ENCODE measurements around the gene ATR. TPM values are rescaled to one million over a fixed set of nuclear protein-coding genes. Genes with fewer than 3 reads are reported as not detected.
"Not testable (repeated sequence)": the region's sequence is repeated elsewhere in the genome, so short reads cannot be mapped to it uniquely, and the experiment has no call there.

ATR gene
- polyA plus RNA-seq, 1 donor (not counting 4 experiments of a cell fraction or from before 2014, with no cell fraction given), result 30.8 TPM

DNA sequence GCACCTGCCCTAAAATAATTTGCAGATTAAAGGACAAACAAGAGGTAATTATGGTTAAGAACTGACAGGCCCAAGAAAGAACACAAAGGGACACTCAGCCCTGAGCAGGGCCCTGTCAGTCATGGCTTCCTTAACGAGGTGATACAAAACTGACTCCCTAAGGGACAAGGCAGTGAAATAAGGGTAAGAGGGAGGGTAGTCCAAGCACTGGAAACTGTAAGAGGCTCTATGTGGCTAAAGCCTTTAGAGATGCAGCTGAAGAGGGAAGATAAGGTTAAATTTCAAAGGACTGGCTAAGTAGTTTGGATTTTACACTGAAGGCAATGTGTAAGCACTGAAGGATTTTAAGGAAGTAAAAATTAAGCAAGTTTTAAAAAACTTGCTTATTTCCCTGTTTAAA is 3.9 kb downstream of the ATR start:
- no peak overlapping the region for H2AFZ ChIP-seq (ENCODE audit: control insufficient read depth, low read length)
- no peaks in the 10 kb centered on the region for H3K9me1 ChIP-seq (ENCODE audit: control insufficient read depth, extremely low read depth, insufficient read depth, low read length)
- H3K79me2 ChIP-seq (ENCODE audit: control insufficient read depth, insufficient read depth, low read length), result peaks cover 62% of the 10 kb centered on the region
- FAIRE-seq (no peak), DNase-seq (ENCODE audit: low read depth, low spot score) (no peak)
- H3K9ac ChIP-seq (ENCODE audit: control insufficient read depth, extremely low read depth, insufficient read depth, low read length), result no peak overlapping the region
- H3K27me3 ChIP-seq (ENCODE audit: control insufficient read depth, extremely low read depth, insufficient read depth, low read length), result no peaks in the 10 kb centered on the region
- H3K27ac ChIP-seq (ENCODE audit: control insufficient read depth, insufficient read depth, low read length), result no peak overlapping the region
- no peak overlapping the region for H3K4me2 ChIP-seq (ENCODE audit: control insufficient read depth, extremely low read depth, insufficient read depth, low read depth, low read length)
- no peaks in the 10 kb centered on the region for H3K9me3 ChIP-seq (ENCODE audit: control insufficient read depth, low read depth, low read length)
- peaks cover 2 to 3% of the 10 kb centered on the region in 2 experiments for H3K36me3 ChIP-seq (ENCODE audit: control insufficient read depth in 2 of 2, extremely low read depth in 1 of 2, insufficient read depth in 2 of 2, low read length in 2 of 2)
- H4K20me1 ChIP-seq (ENCODE audit: control insufficient read depth, extremely low read depth, insufficient read depth, low read length), result no peaks in the 10 kb centered on the region
- TF ChIP-seq, protein P1, sequence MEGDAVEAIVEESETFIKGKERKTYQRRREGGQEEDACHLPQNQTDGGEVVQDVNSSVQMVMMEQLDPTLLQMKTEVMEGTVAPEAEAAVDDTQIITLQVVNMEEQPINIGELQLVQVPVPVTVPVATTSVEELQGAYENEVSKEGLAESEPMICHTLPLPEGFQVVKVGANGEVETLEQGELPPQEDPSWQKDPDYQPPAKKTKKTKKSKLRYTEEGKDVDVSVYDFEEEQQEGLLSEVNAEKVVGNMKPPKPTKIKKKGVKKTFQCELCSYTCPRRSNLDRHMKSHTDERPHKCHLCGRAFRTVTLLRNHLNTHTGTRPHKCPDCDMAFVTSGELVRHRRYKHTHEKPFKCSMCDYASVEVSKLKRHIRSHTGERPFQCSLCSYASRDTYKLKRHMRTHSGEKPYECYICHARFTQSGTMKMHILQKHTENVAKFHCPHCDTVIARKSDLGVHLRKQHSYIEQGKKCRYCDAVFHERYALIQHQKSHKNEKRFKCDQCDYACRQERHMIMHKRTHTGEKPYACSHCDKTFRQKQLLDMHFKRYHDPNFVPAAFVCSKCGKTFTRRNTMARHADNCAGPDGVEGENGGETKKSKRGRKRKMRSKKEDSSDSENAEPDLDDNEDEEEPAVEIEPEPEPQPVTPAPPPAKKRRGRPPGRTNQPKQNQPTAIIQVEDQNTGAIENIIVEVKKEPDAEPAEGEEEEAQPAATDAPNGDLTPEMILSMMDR (optimal IDR thresholded peaks at IDR 0.05 in 1 of 3, IDR thresholded peaks at IDR 0.05 in 1 of 3, conservative IDR thresholded peaks at IDR 0.05 in 1 of 3; ENCODE audit: extremely low read depth in 1 of 3, insufficient read depth in 2 of 3, low read length in 3 of 3), result no peak
- TF ChIP-seq EZH2 (IDR thresholded peaks at IDR 0.05; ENCODE audit: low read length), result no peak
- H3K4me1 ChIP-seq (ENCODE audit: control insufficient read depth, extremely low read depth, insufficient read depth, low read length), result peaks cover 15% of the 10 kb centered on the region
- H3K4me3 ChIP-seq (ENCODE audit: control insufficient read depth in 2 of 3, extremely low read depth in 1 of 3, insufficient read depth in 2 of 3, low read depth in 1 of 3, low read length in 3 of 3), result no peak overlapping the region
- dilution Hi-C loops (cut with MboI; ENCODE audit: extremely low pct_ligation_motif_present, low sequenced_read_pairs), result no loop called here

DNA sequence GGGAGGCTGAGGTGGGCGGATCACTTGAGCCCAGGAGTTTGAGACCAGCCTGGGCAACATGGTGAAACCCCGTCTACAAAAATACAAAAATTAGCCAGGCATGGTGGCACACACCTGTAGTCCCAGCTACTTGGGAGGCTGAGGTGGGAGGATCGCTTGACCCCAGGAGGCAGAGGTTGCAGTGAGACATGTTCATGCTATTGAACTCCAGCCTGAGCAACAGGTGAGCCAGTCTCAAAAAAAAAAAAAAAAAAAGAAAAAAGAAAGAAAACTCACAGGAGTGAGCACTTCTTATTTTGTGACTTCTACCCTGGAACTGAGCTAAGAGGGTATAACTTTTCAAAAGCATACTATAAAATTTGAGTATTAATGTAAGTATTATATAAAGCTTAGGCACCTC is 4.3 kb downstream of the ATR start:
- DNase-seq (ENCODE audit: low read depth, low spot score); H3K27ac ChIP-seq (ENCODE audit: control insufficient read depth, insufficient read depth, low read length); H3K36me3 ChIP-seq (ENCODE audit: control insufficient read depth in 2 of 2, extremely low read depth in 1 of 2, insufficient read depth in 2 of 2, low read length in 2 of 2); H3K9me1 ChIP-seq (ENCODE audit: control insufficient read depth, extremely low read depth, insufficient read depth, low read length); H2AFZ ChIP-seq (ENCODE audit: control insufficient read depth, low read length); H3K9me3 ChIP-seq (ENCODE audit: control insufficient read depth, low read depth, low read length); H3K4me3 ChIP-seq (ENCODE audit: control insufficient read depth in 2 of 3, extremely low read depth in 1 of 3, insufficient read depth in 2 of 3, low read depth in 1 of 3, low read length in 3 of 3); H3K9ac ChIP-seq (ENCODE audit: control insufficient read depth, extremely low read depth, insufficient read depth, low read length); H3K4me2 ChIP-seq (ENCODE audit: control insufficient read depth, extremely low read depth, insufficient read depth, low read depth, low read length); H4K20me1 ChIP-seq (ENCODE audit: control insufficient read depth, extremely low read depth, insufficient read depth, low read length); H3K27me3 ChIP-seq (ENCODE audit: control insufficient read depth, extremely low read depth, insufficient read depth, low read length); dilution Hi-C loops (cut with MboI; ENCODE audit: extremely low pct_ligation_motif_present, low sequenced_read_pairs); FAIRE-seq: not testable (repeated sequence)
- H3K79me2 ChIP-seq (ENCODE audit: control insufficient read depth, insufficient read depth, low read length), result peaks cover 62% of the 10 kb centered on the region
- peaks cover 11% of the 10 kb centered on the region for H3K4me1 ChIP-seq (ENCODE audit: control insufficient read depth, extremely low read depth, insufficient read depth, low read length)

DNA sequence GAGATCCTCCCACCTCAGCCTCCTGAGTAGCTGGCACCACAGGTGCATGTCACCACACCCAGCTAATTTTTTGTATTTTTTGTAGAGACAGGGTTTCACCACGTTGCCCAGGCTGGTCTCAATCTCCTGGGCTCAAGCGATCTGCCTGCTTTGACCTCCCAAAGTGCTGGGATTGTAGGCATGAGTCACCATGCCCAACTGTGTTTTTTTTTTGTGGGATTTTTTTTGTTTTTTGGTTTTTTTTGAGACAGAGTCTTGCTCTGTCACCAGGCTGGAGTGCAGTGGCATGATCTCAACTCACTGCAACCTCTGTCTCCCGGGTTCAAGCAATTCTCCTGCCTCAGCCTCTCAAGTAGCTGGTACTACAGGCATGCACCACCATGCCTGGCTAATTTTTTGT is 9.1 kb downstream of the ATR start:
- H3K27ac ChIP-seq (ENCODE audit: control insufficient read depth, insufficient read depth, low read length); H3K9ac ChIP-seq (ENCODE audit: control insufficient read depth, extremely low read depth, insufficient read depth, low read length); H3K27me3 ChIP-seq (ENCODE audit: control insufficient read depth, extremely low read depth, insufficient read depth, low read length); H3K4me3 ChIP-seq (ENCODE audit: control insufficient read depth in 2 of 3, extremely low read depth in 1 of 3, insufficient read depth in 2 of 3, low read depth in 1 of 3, low read length in 3 of 3); H3K9me1 ChIP-seq (ENCODE audit: control insufficient read depth, extremely low read depth, insufficient read depth, low read length); DNase-seq (ENCODE audit: low read depth, low spot score); H3K4me1 ChIP-seq (ENCODE audit: control insufficient read depth, extremely low read depth, insufficient read depth, low read length); FAIRE-seq; H3K9me3 ChIP-seq (ENCODE audit: control insufficient read depth, low read depth, low read length); dilution Hi-C loops (cut with MboI; ENCODE audit: extremely low pct_ligation_motif_present, low sequenced_read_pairs); H4K20me1 ChIP-seq (ENCODE audit: control insufficient read depth, extremely low read depth, insufficient read depth, low read length); H2AFZ ChIP-seq (ENCODE audit: control insufficient read depth, low read length); H3K4me2 ChIP-seq (ENCODE audit: control insufficient read depth, extremely low read depth, insufficient read depth, low read depth, low read length): not testable (repeated sequence)
- Histone ChIP-seq H3K36me3 (ENCODE audit: control insufficient read depth in 2 of 2, extremely low read depth in 1 of 2, insufficient read depth in 2 of 2, low read length in 2 of 2) (peaks cover 2 to 13% of the 10 kb centered on the region in 2 experiments), H3K79me2 (ENCODE audit: control insufficient read depth, insufficient read depth, low read length) (peaks cover 29% of the 10 kb centered on the region)
